ENCODE data around the gene ELOVL3. TPM values are rescaled to one million over a fixed set of nuclear protein-coding genes. Genes with fewer than 3 reads are reported as not detected.
"Not testable (repeated sequence)": the region's sequence is repeated elsewhere in the genome, so short reads cannot be mapped to it uniquely, and the experiment has no call there.

The ELOVL3 gene
- total and polyA plus RNA-seq, 10 of the 15 experiments (the other 5 are each of a cell fraction or from before 2014, with no cell fraction given), result 0.10 to 0.18 (median 0.11) TPM; not detected in 7

DNA sequence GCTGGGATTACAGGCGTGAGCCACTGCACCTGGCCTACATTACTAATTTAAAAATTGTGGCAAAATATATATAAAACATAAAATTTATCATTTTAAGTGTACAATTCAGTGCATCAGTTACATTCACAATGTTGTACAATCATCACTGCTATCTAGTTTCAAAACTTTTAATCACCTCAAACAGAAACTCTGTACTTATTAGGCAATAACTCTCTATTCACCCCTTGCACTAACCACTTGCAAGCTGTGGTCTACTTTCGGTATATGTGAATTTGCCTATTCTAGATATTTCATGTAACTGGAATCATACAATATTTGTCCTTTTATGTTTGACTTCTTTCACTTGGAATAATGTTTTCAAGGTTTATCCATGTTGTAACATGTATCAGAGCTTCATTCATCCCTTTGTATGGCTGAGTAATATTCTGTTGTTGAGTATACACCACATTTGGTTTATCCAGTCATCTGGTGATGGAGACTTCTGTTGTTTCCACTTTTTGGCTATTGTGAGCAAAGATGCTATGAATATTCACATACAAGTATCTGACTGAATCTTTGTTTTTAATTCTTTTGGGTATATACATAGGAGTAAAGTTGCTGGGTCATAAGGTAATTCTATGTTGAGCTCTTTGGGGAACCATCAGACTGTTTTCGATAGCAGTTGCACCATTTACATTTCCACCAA lies 14.3 kb upstream of the ELOVL3 start:
- Histone ChIP-seq H3K9me3 (replicated peaks; ENCODE audit: control insufficient read depth, insufficient read depth, low read length) (no peaks in the 10 kb centered on the region), H3K27ac (ENCODE audit: control insufficient read depth, insufficient read depth) (no peak overlapping the region), H3K4me2 (ENCODE audit: control insufficient read depth, insufficient read depth) (no peak overlapping the region; the same call in 1 of the 2 replicates), H3K36me3 (ENCODE audit: control insufficient read depth in 2 of 2, insufficient read depth in 2 of 2, low read length in 1 of 2) (no peaks in the 10 kb centered on the region), H3K9ac (ENCODE audit: control insufficient read depth, insufficient read depth, low read length) (no peak overlapping the region), H3K4me1 (ENCODE audit: control insufficient read depth, insufficient read depth, low read length) (no peaks in the 10 kb centered on the region; the same call in 1 of the 2 replicates), H3K79me2 (ENCODE audit: control insufficient read depth, insufficient read depth, low read length) (no peaks in the 10 kb centered on the region), H3K4me3 (no peak overlapping the region), H4K20me1 (ENCODE audit: control insufficient read depth, insufficient read depth) (no peaks in the 10 kb centered on the region), H3K27me3 (replicated peaks in 1 of 2; ENCODE audit: control insufficient read depth in 2 of 2, insufficient read depth in 2 of 2, low read length in 1 of 2) (no peaks in the 10 kb centered on the region), H2AFZ (ENCODE audit: control insufficient read depth, low read depth, low read length) (no peak overlapping the region)
- no peak for TF ChIP-seq CHD1 (IDR thresholded peaks at IDR 0.05; ENCODE audit: low read depth, low read length)
- TF ChIP-seq RUNX3 (IDR thresholded peaks at IDR 0.05; ENCODE audit: low read length), result peak; percentile 59
- peak; percentile 37; the same call in 1 of the 2 replicates for TF ChIP-seq MTA2 (IDR thresholded peaks at IDR 0.05; ENCODE audit: low read depth)
- in situ Hi-C loops (cut with MboI), result no loop called here
- FAIRE-seq (no peak), ATAC-seq (peak; percentile 92), DNase-seq (ENCODE audit: low read depth, low spot score) (no peak)
- intact Hi-C loops (cut with micrococcal nuclease; ENCODE audit: unreplicated experiment), result no loop called here
- no TSS peak for BruUV-seq (replicated peaks)
- WGBS (ENCODE audit: insufficient coverage, insufficient replicate concordance, low lambda C conversion rate, missing lambda C conversion rate), result 45% methylated on average over 3 of the region's 3 CpGs
- ChIA-PET RAD21 (ENCODE audit: unreplicated experiment) (interaction anchor here (1.2 to 1.7 kb wide), 2 partner anchors 15 to 18 kb away, joined by 5 read pairs; partner anchors contain the start of gene ELOVL3), SMC1A (ENCODE audit: uncharacterized antibody, unreplicated experiment) (interaction anchor here (0.8 to 1.5 kb wide), 5 partner anchors 23 to 135 kb away, joined by 3 to 4 read pairs (median 3); no protein-coding TSS in a partner anchor), POLR2A (no interaction called here), CTCF (interaction anchor here (0.7 to 2.7 kb wide), 6 partner anchors 18 to 292 kb away, joined by 3 to 14 read pairs (median 4); partner anchors contain the start of gene SUFU)

DNA sequence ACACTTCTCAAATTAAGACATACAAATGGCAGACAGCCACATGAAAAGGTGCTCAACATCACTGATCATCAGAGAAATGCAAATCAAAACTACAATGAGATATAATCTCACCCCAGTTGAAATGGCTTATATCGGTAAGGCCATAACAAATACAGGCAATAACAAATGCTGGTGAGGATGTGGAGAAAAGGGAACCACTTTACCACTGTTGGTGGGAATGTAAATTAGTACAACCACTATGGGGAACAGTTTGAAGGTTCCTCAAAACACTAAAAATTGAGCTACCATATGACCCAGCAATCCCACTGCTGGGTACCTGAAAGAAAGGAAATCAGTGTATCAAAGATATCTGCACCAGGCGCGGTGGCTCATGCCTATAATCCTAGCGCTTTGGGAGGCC lies 12.5 kb upstream of the ELOVL3 start:
- H3K9ac ChIP-seq (ENCODE audit: control insufficient read depth, insufficient read depth, low read length); in situ Hi-C loops (cut with MboI); H3K9me3 ChIP-seq (replicated peaks; ENCODE audit: control insufficient read depth, insufficient read depth, low read length); DNase-seq (ENCODE audit: low read depth, low spot score); H3K27me3 ChIP-seq (replicated peaks in 1 of 2; ENCODE audit: control insufficient read depth in 2 of 2, insufficient read depth in 2 of 2, low read length in 1 of 2); H3K4me2 ChIP-seq (ENCODE audit: control insufficient read depth, insufficient read depth); H4K20me1 ChIP-seq (ENCODE audit: control insufficient read depth, insufficient read depth); H3K27ac ChIP-seq (ENCODE audit: control insufficient read depth, insufficient read depth); H3K4me3 ChIP-seq; RAD21 ChIA-PET (ENCODE audit: unreplicated experiment); POLR2A ChIA-PET; H3K36me3 ChIP-seq (ENCODE audit: control insufficient read depth in 2 of 2, insufficient read depth in 2 of 2, low read length in 1 of 2); H3K4me1 ChIP-seq (ENCODE audit: control insufficient read depth, insufficient read depth, low read length); FAIRE-seq; ATAC-seq; H2AFZ ChIP-seq (ENCODE audit: control insufficient read depth, low read depth, low read length); SMC1A ChIA-PET (ENCODE audit: uncharacterized antibody, unreplicated experiment); BruUV-seq (replicated peaks); intact Hi-C loops (cut with micrococcal nuclease; ENCODE audit: unreplicated experiment); H3K79me2 ChIP-seq (ENCODE audit: control insufficient read depth, insufficient read depth, low read length): not testable (repeated sequence)
- 61% methylated on average over 4 of the region's 4 CpGs for WGBS (ENCODE audit: insufficient coverage, insufficient replicate concordance, low lambda C conversion rate, missing lambda C conversion rate)
- CTCF ChIA-PET, result interaction anchor here (1.2 kb wide), 1 partner anchor 34 kb away, joined by 3 read pairs; no protein-coding TSS in a partner anchor
